Activated effector memory CD4-positive, alpha-beta T cell treated with Interleukin-2 at 50 U/mL for 16 hours (primary cell): ENCODE data around the gene XPOT.

Experiments used
- DNase-seq: peaks from one replicate; pipeline ENCODE4 v3.0.0-alpha.2; 2020

The XPOT gene

DNA sequence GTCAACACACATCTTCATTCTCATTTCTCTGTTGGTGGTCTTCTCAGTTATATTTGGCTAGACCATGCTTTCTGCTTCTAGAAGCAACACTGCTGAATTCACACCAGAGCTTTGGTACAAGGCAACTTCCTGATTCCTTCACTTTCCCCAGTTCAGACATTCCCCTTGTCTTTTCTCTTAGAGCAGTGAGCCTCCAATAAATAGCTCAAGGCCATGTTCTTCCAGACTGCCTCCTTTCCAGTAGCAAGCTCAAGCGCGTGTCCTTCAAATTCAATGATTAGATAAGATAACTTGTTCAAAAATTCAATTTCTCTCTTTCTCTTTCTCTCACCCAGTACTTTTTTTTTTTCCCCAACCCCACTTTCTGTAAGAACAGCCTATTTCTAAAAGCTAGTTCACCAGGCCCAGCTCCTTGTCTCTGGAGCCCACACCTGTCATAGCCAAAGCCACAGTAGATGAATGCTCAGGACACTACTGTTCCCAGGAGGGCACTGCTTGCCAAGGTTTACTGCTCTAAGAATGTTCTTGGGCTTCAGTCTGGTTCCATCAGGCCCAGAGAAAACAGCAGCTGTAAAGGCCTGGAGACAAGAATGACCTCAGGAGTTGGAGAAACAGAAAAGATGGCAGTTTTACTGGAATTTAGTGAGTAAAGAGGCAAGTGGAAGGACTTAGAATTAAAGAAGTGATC lies 65.4 kb downstream of the XPOT start:
- DNase-seq = no peak

- no peak for DNase-seq
These were observed 66.3 kb downstream of the XPOT start for GRCh38 chr12:64470495-64470894.

DNA sequence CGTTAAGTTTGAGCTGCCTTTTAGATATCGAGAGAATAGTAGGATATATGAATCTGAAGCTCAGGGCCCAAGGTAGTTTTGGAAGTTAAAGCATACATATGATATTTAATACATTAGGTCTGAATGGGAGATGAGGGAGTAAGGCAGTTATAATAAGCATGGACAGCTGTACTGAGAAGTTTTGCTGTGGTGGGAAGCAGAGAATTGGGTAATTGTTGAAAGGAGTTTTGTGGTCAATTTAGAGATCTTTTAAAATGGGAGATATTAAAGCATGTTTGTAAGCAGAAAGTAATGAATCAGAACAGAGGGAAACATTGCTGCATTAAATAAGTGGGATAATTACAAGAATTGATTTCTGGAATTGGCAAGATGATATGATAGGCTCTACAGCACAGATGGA lies 69.0 kb downstream of the XPOT start:
- no peak for DNase-seq

DNA sequence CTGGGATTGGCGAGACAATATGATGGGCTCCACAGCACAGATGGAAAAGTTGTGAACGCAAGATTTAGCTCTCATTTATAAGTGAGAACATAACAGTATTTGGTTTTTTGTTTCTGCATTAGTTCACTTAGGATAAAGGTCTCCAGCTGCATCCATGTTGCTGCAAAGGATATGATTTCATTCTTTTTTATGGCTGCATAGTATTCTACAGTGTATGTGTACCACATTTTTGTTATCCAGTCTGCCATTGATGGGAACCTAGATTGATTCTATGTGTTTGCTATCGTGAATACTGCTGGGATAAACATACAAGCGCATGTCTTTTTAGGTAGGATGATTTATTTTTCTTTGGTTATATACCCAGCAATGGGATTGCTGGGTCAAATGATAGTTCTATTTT lies 71.3 kb downstream of the XPOT start:
- DNase-seq = no peak

DNA sequence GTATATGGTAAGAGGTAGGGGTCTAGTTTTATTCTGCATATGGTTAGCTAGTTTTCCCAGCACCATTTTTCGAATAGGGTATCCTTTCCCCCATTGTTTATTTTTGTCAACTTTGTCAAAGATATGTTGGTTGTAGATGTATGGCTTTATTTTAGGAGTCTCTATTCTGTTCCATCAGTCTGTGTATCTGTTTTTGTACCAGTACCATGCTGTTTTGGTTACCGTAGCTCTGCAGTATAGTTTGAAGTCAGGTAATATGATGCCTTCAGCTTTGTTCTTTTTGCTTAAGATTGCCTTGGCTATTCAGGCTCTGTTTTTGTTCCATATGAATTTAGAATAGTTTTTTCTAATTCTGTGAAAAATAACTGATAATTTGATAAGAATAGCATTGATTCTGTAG lies 72.7 kb downstream of the XPOT start:
- DNase-seq = no peak

GRCh38 chr12:64478661-64479060 lies 74.5 kb downstream of the XPOT start:
- no peak for DNase-seq

- DNase-seq = no peak
These were observed 76.0 kb downstream of the XPOT start for GRCh38 chr12:64480148-64480547.

DNA sequence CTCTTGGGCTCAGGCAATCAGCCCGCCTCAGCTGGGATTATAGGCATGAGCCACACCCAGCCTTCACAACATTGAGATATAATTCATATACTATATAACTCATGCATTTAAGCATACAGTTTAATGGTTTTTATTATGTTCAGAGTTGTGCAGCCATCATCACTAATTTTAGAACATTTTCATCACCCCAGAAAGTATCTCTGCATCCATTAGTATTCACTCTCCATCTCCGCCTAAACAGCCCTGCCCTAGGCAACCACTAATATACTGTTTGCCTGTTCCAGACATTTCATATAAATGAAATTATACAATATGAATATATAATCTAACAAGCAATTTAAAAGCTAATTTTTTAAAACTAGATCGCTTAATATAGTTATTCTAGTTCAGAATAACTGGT lies 82.5 kb downstream of the XPOT start:
- no peak for DNase-seq

DNA sequence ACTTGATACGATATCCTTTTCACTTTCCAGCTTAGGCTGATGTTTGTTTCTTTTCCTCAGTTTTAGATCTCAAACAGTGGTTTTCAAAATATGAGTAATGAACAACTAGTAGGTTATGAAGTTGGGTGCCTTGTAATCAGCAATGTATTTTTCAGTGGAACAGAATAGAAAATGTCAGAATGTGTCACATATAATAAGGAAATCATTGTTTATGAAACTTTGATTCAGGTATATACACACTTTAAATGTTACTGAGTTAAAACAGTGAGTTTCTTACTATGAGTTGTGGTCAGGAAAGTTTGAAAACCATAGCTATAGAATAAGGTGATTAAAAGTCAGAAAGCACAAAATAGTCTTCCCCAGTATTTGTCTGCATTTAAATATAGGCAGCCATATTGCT lies 87.5 kb downstream of the XPOT start:
- no peak for DNase-seq

- DNase-seq = no peak
These were observed 89.3 kb downstream of the XPOT start for GRCh38 chr12:64493513-64493912.

DNA sequence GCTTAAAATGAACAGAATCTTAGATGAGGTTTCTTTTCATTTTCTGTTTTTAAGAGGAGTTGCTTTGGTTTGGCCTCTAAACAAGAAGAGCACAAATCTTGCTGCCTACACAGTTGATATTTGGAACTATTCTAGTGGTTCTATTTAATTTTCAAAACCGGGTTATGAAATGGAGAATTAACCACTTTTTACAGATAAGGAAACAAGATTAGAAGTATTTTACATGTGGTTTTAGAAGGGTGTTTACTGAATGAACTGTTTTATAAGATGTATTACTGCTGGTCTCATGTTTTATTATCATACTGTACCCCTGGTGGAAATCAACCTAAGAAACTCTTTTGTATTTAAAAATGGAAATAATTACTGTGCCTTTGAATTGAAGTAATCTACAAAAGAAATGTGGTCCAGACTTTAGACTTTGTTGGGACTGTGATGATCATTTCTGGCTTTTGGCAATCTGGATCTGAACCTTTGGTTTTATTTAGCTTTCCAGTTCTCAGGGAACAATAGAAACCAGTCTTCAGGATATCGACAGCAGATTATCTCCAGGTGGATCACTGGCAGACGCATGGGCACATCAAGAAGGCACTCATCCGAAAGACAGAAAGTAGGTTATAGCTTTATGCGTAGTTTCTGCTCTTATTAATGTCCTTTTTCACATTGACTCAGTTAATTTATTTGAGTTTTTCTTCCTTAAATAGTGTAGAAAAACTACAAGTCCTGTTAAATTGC lies 91.0 kb downstream of the XPOT start:
- no peak for DNase-seq

GRCh38 chr12:64496839-64497400 lies 92.7 kb downstream of the XPOT start:
- no peak for DNase-seq

DNA sequence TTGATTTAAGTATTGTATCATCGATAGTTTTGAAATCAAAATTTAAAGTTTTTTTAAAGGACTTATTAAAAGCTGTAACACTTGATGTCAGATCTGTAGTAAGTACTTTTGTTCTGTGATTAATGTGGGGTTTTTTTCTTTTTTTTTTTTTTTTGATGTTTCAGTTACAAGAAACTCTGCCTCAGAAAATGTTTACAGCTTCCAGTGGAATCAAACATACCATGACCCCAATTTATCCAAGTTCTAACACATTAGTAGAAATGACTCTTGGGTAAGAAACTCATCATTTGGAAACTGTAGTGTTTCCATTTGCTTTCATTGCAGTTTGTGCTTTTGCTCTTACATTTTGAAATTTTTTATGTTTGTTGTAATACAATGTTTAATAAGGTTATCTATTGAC lies 93.3 kb downstream of the XPOT start:
- no peak for DNase-seq

DNA sequence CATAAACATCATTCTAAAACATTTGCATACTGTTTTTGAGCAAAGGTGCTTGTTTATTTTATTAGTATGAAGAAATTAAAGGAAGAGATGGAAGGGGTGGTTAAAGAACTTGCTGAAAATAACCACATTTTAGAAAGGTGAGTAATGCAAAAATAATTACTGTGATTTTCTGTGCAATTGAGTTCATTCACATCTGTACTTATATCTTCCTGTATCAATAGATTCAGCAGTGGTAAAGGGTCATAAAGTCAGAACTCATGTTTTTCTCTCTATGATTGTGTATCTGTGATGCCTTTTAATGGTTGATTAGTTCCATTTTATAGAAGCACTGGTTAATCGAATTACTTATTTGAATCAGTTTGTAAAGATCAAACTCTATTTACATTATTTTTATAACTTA lies 93.7 kb downstream of the XPOT start:
- no peak for DNase-seq

GRCh38 chr12:64500394-64500793 lies 96.2 kb downstream of the XPOT start:
- DNase-seq = no peak
